GM23338 (cell line): ENCODE data around the gene FOCAD. TPM values are rescaled to one million over a fixed set of nuclear protein-coding genes. Genes with fewer than 3 reads are reported as not detected.

ENCODE experiments used
- ATAC-seq: fragments of 200-7000 bp; cut with Tn5 transposase; 3 replicates; pipeline ENCODE4 v1.9.1; 2020
- DNase-seq: peaks from one replicate; pipeline ENCODE4 v3.0.0-alpha.2; 2015; ENCODE audit warnings: low spot score
- H2AFZ ChIP-seq: fragments of 200-600 bp; sonication (generic); 2 replicates; pipeline ENCODE4 v1.8.0; 2016; ENCODE audit warnings: antibody characterized with exemption, mild to moderate bottlenecking, moderate library complexity
- H3F3A ChIP-seq: fragments of 200-600 bp; sonication (generic); replicated peaks from 2 replicates; pipeline ENCODE4 v1.8.0; 2017; ENCODE audit warnings: antibody characterized with exemption, mixed run types, low read depth
- H3K27ac ChIP-seq: fragments of 200-600 bp; sonication (generic); 2 replicates; pipeline ENCODE4 v1.6.1; 2016; ENCODE audit warnings: low read depth
- H3K27me3 ChIP-seq: fragments of 200-600 bp; sonication (generic); 2 replicates; pipeline ENCODE4 v1.8.0; 2016; ENCODE audit warnings: mild to moderate bottlenecking, mixed run types, moderate library complexity; ENCODE audit not compliant: insufficient read depth
- H3K36me3 ChIP-seq: fragments of 200-600 bp; sonication (generic); 2 replicates; pipeline ENCODE4 v1.8.0; 2016; ENCODE audit warnings: mild to moderate bottlenecking; ENCODE audit not compliant: insufficient read depth
- H3K4me1 ChIP-seq: fragments of 200-600 bp; sonication (generic); 2 replicates; pipeline ENCODE4 v1.8.0; 2016; ENCODE audit warnings: mild to moderate bottlenecking, moderate library complexity; ENCODE audit not compliant: insufficient read depth
- H3K4me2 ChIP-seq: fragments of 200-600 bp; sonication (generic); 2 replicates; pipeline ENCODE4 v1.7.1; 2017; ENCODE audit warnings: mixed run types
- H3K4me3 ChIP-seq: fragments of 200-600 bp; sonication (generic); 2 replicates; pipeline ENCODE4 v1.6.1; 2016; ENCODE audit warnings: mixed run types
- H3K79me2 ChIP-seq: fragments of 200-600 bp; sonication (generic); replicated peaks from 2 replicates; pipeline ENCODE4 v1.8.0; 2017; ENCODE audit warnings: mild to moderate bottlenecking; ENCODE audit not compliant: insufficient read depth
- H3K9me2 ChIP-seq: fragments of 200-600 bp; sonication (generic); 2 replicates; pipeline ENCODE4 v1.8.0; 2017; ENCODE audit not compliant: insufficient read depth
- H4K20me1 ChIP-seq: fragments of 200-600 bp; sonication (generic); replicated peaks from 2 replicates; pipeline ENCODE4 v1.8.0; 2017; ENCODE audit warnings: mild to moderate bottlenecking; ENCODE audit not compliant: insufficient read depth
- H3K27ac Mint-ChIP-seq: 2 replicates; pipeline ENCODE4 v1.8.0; 2020; ENCODE audit warnings: inconsistent platforms, mild to moderate bottlenecking, moderate library complexity, mixed read lengths
- H3K27me3 Mint-ChIP-seq: 3 replicates; pipeline ENCODE4 v1.8.0; 2022; ENCODE audit warnings: low read depth, mild to moderate bottlenecking, moderate library complexity, mixed read lengths, inconsistent platforms; ENCODE audit not compliant: insufficient read depth, poor library complexity
- H3K36me3 Mint-ChIP-seq: 3 replicates; pipeline ENCODE4 v1.8.0; 2021; ENCODE audit warnings: low read depth, mild to moderate bottlenecking, inconsistent platforms, moderate library complexity, mixed read lengths
- H3K4me1 Mint-ChIP-seq: 3 replicates; pipeline ENCODE4 v1.8.0; 2020; ENCODE audit warnings: mild to moderate bottlenecking, inconsistent platforms, mixed read lengths
- H3K4me3 Mint-ChIP-seq: 3 replicates; pipeline ENCODE4 v1.8.0; 2021; ENCODE audit warnings: moderate library complexity, mild to moderate bottlenecking, inconsistent platforms, mixed read lengths
- H3K9me3 Mint-ChIP-seq: 3 replicates; pipeline ENCODE4 v1.8.0; 2020; ENCODE audit warnings: moderate library complexity, mild to moderate bottlenecking, inconsistent platforms, mixed read lengths
- CREB1 ChIP-seq: fragments of 250-450 bp; sonication (Bioruptor Pico); IDR thresholded peaks from 2 replicates; pipeline ENCODE4 v1.5.0; 2020; ENCODE audit warnings: low read depth, mild to moderate bottlenecking, moderate library complexity
- CTCF ChIP-seq, 2 experiments: fragments of 200-600 bp in 1 of 2; sonication (generic) in 1 of 2; conservative IDR thresholded peaks; 2 replicates each; pipeline versions ENCODE4 v1.5.1 to v1.6.1; 2016 to 2017; ENCODE audit warnings: antibody characterized with exemption in 2 of 2, low read depth in 2 of 2, mild to moderate bottlenecking in 2 of 2, moderate library complexity in 1 of 2
- ETS1 ChIP-seq: IDR thresholded peaks from 2 replicates; pipeline ENCODE4 v1.6.1; 2016; ENCODE audit warnings: antibody characterized with exemption
- EZH2 ChIP-seq: fragments of 200-600 bp; sonication (generic); IDR thresholded peaks from one replicate; pipeline ENCODE4 v1.8.0; 2017; ENCODE audit warnings: antibody characterized with exemption, mild to moderate bottlenecking, low read depth; ENCODE audit not compliant: unreplicated experiment
- EZH2phosphoT487 ChIP-seq: fragments of 200-600 bp; sonication (generic); IDR thresholded peaks from one replicate; pipeline ENCODE4 v1.8.1; 2018; ENCODE audit warnings: antibody characterized with exemption; ENCODE audit not compliant: unreplicated experiment
- JUNB ChIP-seq: IDR thresholded peaks from one replicate; pipeline ENCODE4 v1.6.1; 2016; ENCODE audit warnings: antibody characterized with exemption; ENCODE audit not compliant: unreplicated experiment
- NANOG ChIP-seq: IDR thresholded peaks from 2 replicates; pipeline ENCODE4 v1.6.1; 2016; ENCODE audit warnings: antibody characterized with exemption, borderline replicate concordance
- POLR2AphosphoS5 ChIP-seq: IDR thresholded peaks from 2 replicates; pipeline ENCODE4 v1.6.1; 2016; ENCODE audit warnings: antibody characterized with exemption, low read depth
- STAT1 ChIP-seq: IDR thresholded peaks from one replicate; pipeline ENCODE4 v1.6.1; 2016; ENCODE audit warnings: antibody characterized with exemption; ENCODE audit not compliant: unreplicated experiment
- ZNF114 ChIP-seq: fragments of 250-450 bp; sonication (Bioruptor Pico); IDR thresholded peaks from 2 replicates; pipeline ENCODE4 v1.5.0; 2020; ENCODE audit warnings: mild to moderate bottlenecking, moderate library complexity
- ZNF331 ChIP-seq: fragments of 250-450 bp; sonication (Bioruptor Pico); IDR thresholded peaks from 2 replicates; pipeline ENCODE4 v1.5.0; 2020; ENCODE audit warnings: low read depth, mild to moderate bottlenecking, moderate library complexity
- polyA plus RNA-seq: library from polyadenylated mRNA; unstranded; fragments of >200 nt; fragmentation: Nextera tagmentation; extraction: Ambion mirVana; gene quantifications from 2 replicates; pipeline ENCODE4 v1.2.1, GENCODE V29; 2016
- total RNA-seq: library from RNA; depleted of rRNA; stranded (reverse); fragments of >200 nt; shearing (Covaris generic); gene quantifications from 2 replicates; pipeline ENCODE4 v1.2.3, GENCODE V29; 2014
- TF ChIP-seq, protein P1 (sequence below): fragments of 250-450 bp; sonication (Bioruptor Pico); IDR thresholded peaks from 2 replicates; pipeline ENCODE4 v1.5.0; 2020; ENCODE audit warnings: mild to moderate bottlenecking, moderate library complexity
- TF ChIP-seq, protein P2 (sequence below): IDR thresholded peaks from one replicate; pipeline ENCODE4 v1.6.1; 2018; ENCODE audit warnings: antibody characterized with exemption; ENCODE audit not compliant: unreplicated experiment

FOCAD gene
- total and polyA plus RNA-seq, 2 experiments from 2014 or later = 13.7 to 66.5 TPM

GRCh38 chr9:20746967-20747366 is 62.9 kb downstream of the FOCAD start:
- peaks cover 6% of the 10 kb centered on the region; the same call in 2 of the 3 replicates for H3K36me3 Mint-ChIP-seq
- TF ChIP-seq JUNB (no peak), STAT1 (no peak), ZNF114 (CRISPR knock-in tag) (no peak), ZNF331 (CRISPR knock-in tag) (no peak), ETS1 (no peak), CREB1 (CRISPR knock-in tag) (no peak), EZH2phosphoT487 (no peak), CTCF (conservative IDR thresholded peaks at IDR 0.05; ENCODE audit: low read depth in 2 of 2) (no peak), POLR2AphosphoS5 (no peak), EZH2 (no peak), NANOG (no peak)
- TF ChIP-seq, protein P1, sequence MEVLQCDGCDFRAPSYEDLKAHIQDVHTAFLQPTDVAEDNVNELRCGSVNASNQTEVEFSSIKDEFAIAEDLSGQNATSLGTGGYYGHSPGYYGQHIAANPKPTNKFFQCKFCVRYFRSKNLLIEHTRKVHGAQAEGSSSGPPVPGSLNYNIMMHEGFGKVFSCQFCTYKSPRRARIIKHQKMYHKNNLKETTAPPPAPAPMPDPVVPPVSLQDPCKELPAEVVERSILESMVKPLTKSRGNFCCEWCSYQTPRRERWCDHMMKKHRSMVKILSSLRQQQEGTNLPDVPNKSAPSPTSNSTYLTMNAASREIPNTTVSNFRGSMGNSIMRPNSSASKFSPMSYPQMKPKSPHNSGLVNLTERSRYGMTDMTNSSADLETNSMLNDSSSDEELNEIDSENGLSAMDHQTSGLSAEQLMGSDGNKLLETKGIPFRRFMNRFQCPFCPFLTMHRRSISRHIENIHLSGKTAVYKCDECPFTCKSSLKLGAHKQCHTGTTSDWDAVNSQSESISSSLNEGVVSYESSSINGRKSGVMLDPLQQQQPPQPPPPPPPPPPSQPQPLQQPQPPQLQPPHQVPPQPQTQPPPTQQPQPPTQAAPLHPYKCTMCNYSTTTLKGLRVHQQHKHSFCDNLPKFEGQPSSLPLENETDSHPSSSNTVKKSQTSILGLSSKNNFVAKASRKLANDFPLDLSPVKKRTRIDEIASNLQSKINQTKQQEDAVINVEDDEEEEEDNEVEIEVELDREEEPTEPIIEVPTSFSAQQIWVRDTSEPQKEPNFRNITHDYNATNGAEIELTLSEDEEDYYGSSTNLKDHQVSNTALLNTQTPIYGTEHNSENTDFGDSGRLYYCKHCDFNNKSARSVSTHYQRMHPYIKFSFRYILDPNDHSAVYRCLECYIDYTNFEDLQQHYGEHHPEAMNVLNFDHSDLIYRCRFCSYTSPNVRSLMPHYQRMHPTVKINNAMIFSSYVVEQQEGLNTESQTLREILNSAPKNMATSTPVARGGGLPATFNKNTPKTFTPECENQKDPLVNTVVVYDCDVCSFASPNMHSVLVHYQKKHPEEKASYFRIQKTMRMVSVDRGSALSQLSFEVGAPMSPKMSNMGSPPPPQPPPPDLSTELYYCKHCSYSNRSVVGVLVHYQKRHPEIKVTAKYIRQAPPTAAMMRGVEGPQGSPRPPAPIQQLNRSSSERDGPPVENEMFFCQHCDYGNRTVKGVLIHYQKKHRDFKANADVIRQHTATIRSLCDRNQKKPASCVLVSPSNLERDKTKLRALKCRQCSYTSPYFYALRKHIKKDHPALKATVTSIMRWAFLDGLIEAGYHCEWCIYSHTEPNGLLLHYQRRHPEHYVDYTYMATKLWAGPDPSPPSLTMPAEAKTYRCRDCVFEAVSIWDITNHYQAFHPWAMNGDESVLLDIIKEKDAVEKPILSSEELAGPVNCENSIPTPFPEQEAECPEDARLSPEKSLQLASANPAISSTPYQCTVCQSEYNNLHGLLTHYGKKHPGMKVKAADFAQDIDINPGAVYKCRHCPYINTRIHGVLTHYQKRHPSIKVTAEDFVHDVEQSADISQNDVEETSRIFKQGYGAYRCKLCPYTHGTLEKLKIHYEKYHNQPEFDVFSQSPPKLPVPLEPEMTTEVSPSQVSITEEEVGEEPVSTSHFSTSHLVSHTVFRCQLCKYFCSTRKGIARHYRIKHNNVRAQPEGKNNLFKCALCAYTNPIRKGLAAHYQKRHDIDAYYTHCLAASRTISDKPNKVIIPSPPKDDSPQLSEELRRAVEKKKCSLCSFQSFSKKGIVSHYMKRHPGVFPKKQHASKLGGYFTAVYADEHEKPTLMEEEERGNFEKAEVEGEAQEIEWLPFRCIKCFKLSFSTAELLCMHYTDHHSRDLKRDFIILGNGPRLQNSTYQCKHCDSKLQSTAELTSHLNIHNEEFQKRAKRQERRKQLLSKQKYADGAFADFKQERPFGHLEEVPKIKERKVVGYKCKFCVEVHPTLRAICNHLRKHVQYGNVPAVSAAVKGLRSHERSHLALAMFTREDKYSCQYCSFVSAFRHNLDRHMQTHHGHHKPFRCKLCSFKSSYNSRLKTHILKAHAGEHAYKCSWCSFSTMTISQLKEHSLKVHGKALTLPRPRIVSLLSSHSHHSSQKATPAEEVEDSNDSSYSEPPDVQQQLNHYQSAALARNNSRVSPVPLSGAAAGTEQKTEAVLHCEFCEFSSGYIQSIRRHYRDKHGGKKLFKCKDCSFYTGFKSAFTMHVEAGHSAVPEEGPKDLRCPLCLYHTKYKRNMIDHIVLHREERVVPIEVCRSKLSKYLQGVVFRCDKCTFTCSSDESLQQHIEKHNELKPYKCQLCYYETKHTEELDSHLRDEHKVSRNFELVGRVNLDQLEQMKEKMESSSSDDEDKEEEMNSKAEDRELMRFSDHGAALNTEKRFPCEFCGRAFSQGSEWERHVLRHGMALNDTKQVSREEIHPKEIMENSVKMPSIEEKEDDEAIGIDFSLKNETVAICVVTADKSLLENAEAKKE = no peak
- TF ChIP-seq, protein P2, sequence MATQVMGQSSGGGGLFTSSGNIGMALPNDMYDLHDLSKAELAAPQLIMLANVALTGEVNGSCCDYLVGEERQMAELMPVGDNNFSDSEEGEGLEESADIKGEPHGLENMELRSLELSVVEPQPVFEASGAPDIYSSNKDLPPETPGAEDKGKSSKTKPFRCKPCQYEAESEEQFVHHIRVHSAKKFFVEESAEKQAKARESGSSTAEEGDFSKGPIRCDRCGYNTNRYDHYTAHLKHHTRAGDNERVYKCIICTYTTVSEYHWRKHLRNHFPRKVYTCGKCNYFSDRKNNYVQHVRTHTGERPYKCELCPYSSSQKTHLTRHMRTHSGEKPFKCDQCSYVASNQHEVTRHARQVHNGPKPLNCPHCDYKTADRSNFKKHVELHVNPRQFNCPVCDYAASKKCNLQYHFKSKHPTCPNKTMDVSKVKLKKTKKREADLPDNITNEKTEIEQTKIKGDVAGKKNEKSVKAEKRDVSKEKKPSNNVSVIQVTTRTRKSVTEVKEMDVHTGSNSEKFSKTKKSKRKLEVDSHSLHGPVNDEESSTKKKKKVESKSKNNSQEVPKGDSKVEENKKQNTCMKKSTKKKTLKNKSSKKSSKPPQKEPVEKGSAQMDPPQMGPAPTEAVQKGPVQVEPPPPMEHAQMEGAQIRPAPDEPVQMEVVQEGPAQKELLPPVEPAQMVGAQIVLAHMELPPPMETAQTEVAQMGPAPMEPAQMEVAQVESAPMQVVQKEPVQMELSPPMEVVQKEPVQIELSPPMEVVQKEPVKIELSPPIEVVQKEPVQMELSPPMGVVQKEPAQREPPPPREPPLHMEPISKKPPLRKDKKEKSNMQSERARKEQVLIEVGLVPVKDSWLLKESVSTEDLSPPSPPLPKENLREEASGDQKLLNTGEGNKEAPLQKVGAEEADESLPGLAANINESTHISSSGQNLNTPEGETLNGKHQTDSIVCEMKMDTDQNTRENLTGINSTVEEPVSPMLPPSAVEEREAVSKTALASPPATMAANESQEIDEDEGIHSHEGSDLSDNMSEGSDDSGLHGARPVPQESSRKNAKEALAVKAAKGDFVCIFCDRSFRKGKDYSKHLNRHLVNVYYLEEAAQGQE = no peak
- H2AFZ ChIP-seq = no peak overlapping the region
- H4K20me1 ChIP-seq = no peaks in the 10 kb centered on the region
- H3K36me3 ChIP-seq = peaks cover 4% of the 10 kb centered on the region; the same call in 1 of the 2 replicates
- no peaks in the 10 kb centered on the region for H3K27me3 Mint-ChIP-seq
- peaks cover 6% of the 10 kb centered on the region; the same call in 1 of the 2 replicates for H3K4me1 ChIP-seq
- H3K27ac ChIP-seq = no peak overlapping the region
- no peaks in the 10 kb centered on the region for H3K27me3 ChIP-seq
- H3K79me2 ChIP-seq = no peaks in the 10 kb centered on the region
- no peak overlapping the region for H3K4me2 ChIP-seq
- no peak overlapping the region for H3K4me3 ChIP-seq
- DNase-seq (no peak), ATAC-seq (no peak)
- H3K9me3 Mint-ChIP-seq = no peaks in the 10 kb centered on the region
- H3F3A ChIP-seq = no peaks in the 10 kb centered on the region
- no peak overlapping the region for H3K27ac Mint-ChIP-seq
- H3K9me2 ChIP-seq = no peaks in the 10 kb centered on the region
- H3K4me3 Mint-ChIP-seq = no peak overlapping the region
- peaks cover 20% of the 10 kb centered on the region for H3K4me1 Mint-ChIP-seq
